ENCODE results near the gene NR2F6.
"Not testable (repeated sequence)": the region's sequence is repeated elsewhere in the genome, so short reads cannot be mapped to it uniquely, and the experiment has no call there.

Gene NR2F6

GRCh38 chr19:17210296-17210695 is 35.4 kb downstream of the NR2F6 start:
- DNase-seq (ENCODE audit: low read depth) = no peak

GRCh38 chr19:17209126-17210036 is 36.3 kb downstream of the NR2F6 start:
- no peak for DNase-seq (ENCODE audit: low read depth)

GRCh38 chr19:17206736-17207581 is 38.8 kb downstream of the NR2F6 start:
- no peak for DNase-seq (ENCODE audit: low read depth)

DNA sequence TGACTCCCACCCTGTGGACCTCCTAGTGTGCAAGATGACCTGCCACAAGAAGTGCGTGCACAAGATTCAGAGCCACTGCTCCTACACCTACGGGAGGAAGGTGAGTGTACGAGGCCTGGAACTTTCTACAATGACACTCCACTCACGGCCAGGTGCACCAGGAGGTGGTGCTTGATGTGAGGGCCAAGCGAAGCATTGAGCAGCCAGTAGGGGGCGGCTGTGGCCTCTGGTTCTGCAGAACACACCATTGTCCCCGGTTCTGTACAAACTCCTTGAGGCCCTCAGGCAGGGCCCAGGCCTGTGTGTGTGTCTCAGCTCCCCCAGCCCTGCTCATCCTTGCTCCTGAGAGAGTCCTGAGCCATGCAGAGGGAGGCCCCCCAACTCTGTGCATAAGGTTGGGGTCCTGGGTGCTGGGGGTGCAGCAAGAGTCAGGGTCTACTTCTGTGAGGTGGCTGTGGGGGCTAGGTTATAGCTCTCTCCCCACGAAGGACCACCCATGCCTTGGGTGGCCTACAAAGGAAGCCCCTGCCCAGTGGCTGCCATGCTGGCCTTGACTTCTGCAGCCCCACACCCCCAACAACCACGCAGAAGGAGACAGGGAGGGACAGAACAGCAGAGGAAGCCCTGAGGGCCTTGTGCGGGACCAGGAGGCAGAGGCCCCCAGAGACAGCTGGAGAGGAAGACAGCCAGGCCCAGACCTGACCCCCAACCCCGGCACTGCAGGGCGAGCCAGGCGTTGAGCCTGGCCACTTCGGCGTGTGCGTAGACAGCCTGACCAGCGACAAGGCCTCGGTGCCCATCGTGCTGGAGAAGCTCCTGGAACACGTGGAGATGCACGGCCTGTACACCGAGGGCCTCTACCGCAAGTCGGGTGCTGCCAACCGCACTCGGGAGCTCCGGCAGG is 40.2 kb downstream of the NR2F6 start:
- DNase-seq (ENCODE audit: low read depth) = no peak

- no peak for DNase-seq (ENCODE audit: low read depth)
Measured at GRCh38 chr19:17202713-17203112, 43.0 kb downstream of the NR2F6 start.

DNA sequence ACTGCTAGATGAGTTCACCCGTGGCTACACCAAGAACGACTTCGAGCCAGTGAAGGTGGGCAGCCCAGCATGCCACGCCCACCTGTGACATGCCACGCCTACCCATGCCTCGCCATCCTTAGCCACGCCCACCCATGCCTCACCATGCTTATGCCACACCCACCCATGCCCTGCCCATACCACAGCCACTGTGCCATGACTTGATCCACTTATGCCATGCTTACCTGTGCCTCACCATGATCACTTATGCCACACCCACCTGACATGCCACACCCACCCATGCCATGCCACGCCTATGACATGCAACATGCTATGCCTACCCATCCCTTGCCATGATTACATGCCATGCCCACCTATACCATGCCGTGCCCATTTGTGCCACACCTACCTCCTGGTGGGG is 43.5 kb downstream of the NR2F6 start:
- DNase-seq (ENCODE audit: low read depth) = no peak

- DNase-seq (ENCODE audit: low read depth) = no peak
Measured at GRCh38 chr19:17200408-17201079, 45.2 kb downstream of the NR2F6 start.

GRCh38 chr19:17197666-17198065 is 48.1 kb downstream of the NR2F6 start:
- DNase-seq (ENCODE audit: low read depth) = no peak

- no peak for DNase-seq (ENCODE audit: low read depth)
Measured at GRCh38 chr19:17196610-17197009, 49.1 kb downstream of the NR2F6 start.

DNA sequence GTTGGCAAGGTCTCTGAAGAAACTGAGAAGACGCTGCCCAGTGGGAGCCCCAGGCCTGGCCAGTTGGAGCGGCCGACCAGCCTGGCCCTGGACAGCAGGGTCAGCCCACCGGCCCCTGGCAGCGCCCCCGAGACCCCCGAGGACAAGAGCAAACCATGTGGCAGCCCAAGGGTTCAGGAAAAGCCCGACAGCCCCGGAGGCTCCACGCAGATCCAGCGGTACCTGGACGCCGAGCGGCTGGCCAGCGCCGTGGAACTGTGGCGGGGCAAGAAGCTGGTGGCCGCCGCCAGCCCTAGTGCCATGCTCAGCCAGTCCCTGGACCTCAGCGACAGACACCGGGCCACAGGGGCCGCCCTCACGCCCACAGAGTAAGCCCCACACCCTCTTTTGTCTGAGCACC is 50.6 kb downstream of the NR2F6 start:
- no peak for DNase-seq (ENCODE audit: low read depth)

DNA sequence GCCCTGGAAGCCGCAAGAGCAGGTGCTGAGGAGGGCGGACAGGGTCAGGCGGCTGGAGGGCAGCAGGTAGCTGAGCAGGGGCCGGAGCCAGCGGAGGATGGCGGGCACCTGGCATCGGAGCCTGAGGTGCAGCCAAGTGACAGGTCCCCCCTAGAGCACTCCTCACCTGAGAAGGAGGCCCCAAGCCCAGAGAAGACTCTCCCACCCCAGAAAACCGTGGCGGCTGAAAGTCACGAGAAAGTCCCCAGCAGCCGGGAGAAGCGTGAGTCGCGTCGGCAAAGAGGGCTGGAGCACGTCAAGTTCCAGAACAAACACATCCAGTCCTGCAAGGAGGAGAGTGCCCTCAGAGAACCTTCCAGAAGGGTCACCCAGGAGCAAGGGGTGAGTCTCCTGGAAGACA is 51.1 kb downstream of the NR2F6 start:
- DNase-seq (ENCODE audit: low read depth) = no peak

- no peak for DNase-seq (ENCODE audit: low read depth)
Measured at GRCh38 chr19:17192751-17193150, 53.0 kb downstream of the NR2F6 start.

- DNase-seq (ENCODE audit: low read depth) = not testable (repeated sequence)
Measured at GRCh38 chr19:17191736-17192135, 54.0 kb downstream of the NR2F6 start.

DNA sequence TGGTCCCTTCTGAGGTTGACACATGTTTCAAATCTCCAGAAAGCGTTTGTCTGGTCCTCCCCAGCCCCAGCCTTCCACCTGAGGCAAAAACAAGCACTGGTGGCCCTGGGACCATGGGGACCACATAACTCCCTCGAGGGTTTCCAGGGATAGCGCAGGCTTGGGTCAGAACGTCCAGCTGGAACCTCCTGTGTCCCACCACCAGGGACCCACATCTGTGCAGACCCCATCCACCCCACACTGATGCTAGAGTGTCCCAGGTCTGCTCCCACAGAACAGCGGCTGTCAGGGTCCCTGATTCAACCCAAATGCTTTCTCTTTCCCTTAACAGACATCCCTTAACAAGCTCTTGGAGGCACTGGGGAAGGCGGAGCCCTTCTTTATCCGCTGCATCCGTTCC is 60.1 kb downstream of the NR2F6 start:
- DNase-seq (ENCODE audit: low read depth) = no peak

DNA sequence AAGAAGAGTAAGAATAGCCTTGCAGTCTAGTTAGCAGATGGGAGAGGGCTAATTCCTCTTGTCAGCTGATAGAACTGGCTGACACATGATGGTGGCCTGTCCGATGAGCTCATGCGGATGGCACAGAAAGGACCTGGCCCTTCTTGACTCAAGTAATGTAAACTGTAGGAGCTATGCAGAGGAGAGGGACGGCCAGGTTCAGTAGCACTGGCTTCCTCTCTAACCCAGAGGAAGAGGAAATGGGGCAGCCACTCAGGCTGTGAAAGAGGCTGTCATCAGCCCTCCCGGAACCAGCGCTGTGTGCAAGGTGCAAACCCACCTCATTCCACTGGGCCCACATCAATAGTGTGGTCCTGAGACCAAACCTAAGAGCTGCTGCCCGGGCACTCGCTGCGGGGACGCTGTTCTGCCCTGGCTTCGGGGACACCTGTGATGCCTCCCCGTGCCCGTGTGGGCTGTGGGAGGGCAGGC is 61.3 kb downstream of the NR2F6 start:
- no peak for DNase-seq (ENCODE audit: low read depth)

GRCh38 chr19:17183858-17184321 is 61.8 kb downstream of the NR2F6 start:
- no peak for DNase-seq (ENCODE audit: low read depth)

DNA sequence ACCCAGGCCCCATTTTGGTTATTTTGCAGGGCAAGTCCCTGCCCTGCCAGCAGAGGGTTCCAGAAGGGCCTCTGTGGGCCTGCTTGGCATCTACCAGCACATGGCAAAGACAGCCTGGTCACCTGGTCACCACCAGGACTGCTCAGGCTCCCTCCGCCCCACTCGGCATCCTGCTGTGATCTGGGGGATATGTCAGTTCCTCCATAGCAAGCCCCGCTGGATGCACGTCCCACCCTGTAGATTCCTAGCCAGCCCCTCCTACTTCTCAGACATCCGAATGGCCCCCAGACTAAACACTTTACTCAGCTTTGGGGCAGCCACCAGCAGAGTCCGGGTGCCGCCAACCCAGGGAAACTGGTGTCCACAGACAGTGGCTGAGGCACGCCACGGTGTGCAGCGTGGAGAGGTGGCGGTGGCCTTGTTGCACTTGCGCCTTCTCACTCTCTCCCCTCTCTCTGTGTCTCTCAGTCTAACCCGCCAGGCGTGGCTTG is 62.4 kb downstream of the NR2F6 start:
- no peak for DNase-seq (ENCODE audit: low read depth)

All from stimulated activated CD8-positive, alpha-beta memory T cell treated with anti-CD3 and anti-CD28 coated beads, Interleukin-15, amount 100 ng/mL, for 24 hours (primary cell).